ENCODE measurements around the gene SPATA17.

Gene SPATA17

GRCh38 chr1:217712925-217713597, 81.9 kb downstream of the SPATA17 start:
- no peak for TF ChIP-seq CTCF (conservative IDR thresholded peaks at IDR 0.05; ENCODE audit: low read depth)

GRCh38 chr1:217715681-217716080, 84.5 kb downstream of the SPATA17 start:
- TF ChIP-seq CTCF (conservative IDR thresholded peaks at IDR 0.05; ENCODE audit: low read depth) = no peak
- no peak overlapping the region for H3K27ac ChIP-seq
- CTCF ChIA-PET = no interaction called here
- no peak for DNase-seq (ENCODE audit: low spot score)
- POLR2A ChIA-PET (ENCODE audit: low non-redundant PET) = no interaction called here

More at GRCh38 chr1:217712925-217713597, 81.9 kb downstream of the SPATA17 start:
- POLR2A ChIA-PET (ENCODE audit: low non-redundant PET) = no interaction called here
- H3K27ac ChIP-seq = no peak overlapping the region
- CTCF ChIA-PET = no interaction called here
- DNase-seq (ENCODE audit: low spot score) = peak; percentile 33

- ChIA-PET POLR2A (ENCODE audit: low non-redundant PET) (no interaction called here), CTCF (interaction anchor here (0.6 kb wide), 1 partner anchor 366 kb away, joined by 4 read pairs; no protein-coding TSS in a partner anchor)
- no peak for DNase-seq (ENCODE audit: low spot score)
- H3K27ac ChIP-seq = no peak overlapping the region
- no peak for TF ChIP-seq CTCF (conservative IDR thresholded peaks at IDR 0.05; ENCODE audit: low read depth)
Observed at GRCh38 chr1:217717959-217718358, 86.8 kb downstream of the SPATA17 start.

- DNase-seq (ENCODE audit: low spot score) = no peak
- ChIA-PET CTCF (no interaction called here), POLR2A (ENCODE audit: low non-redundant PET) (no interaction called here)
- no peak for TF ChIP-seq CTCF (conservative IDR thresholded peaks at IDR 0.05; ENCODE audit: low read depth)
- H3K27ac ChIP-seq = no peak overlapping the region
Observed at GRCh38 chr1:217718873-217719272, 87.7 kb downstream of the SPATA17 start.

GRCh38 chr1:217721692-217722091, 90.5 kb downstream of the SPATA17 start:
- CTCF ChIA-PET = no interaction called here
- H3K27ac ChIP-seq = no peak overlapping the region
- no peak for DNase-seq (ENCODE audit: low spot score)
- no peak for TF ChIP-seq CTCF (conservative IDR thresholded peaks at IDR 0.05; ENCODE audit: low read depth)
- POLR2A ChIA-PET (ENCODE audit: low non-redundant PET) = no interaction called here

GRCh38 chr1:217734973-217735372, 103.8 kb downstream of the SPATA17 start:
- H3K27ac ChIP-seq = no peak overlapping the region
- ChIA-PET POLR2A (ENCODE audit: low non-redundant PET) (no interaction called here), CTCF (interaction anchor here (0.7 kb wide), 1 partner anchor 137 kb away, joined by 3 read pairs; no protein-coding TSS in a partner anchor)
- no peak for DNase-seq (ENCODE audit: low spot score)
- TF ChIP-seq CTCF (conservative IDR thresholded peaks at IDR 0.05; ENCODE audit: low read depth) = no peak
